Epithelial cell of proximal tubule (primary cell): ENCODE measurements around the gene PTPRG. TPM values are rescaled to one million over a fixed set of nuclear protein-coding genes. Genes with fewer than 3 reads are reported as not detected.
"Not testable (repeated sequence)": the region's sequence is repeated elsewhere in the genome, so short reads cannot be mapped to it uniquely, and the experiment has no call there.

ENCODE experiments used
- DNase-seq: peaks from one replicate; pipeline ENCODE4 v3.0.0-alpha.2; 2011; ENCODE audit warnings: low read depth
- H3K4me3 ChIP-seq: 2 replicates; pipeline ENCODE4 v1.5.1; 2011; ENCODE audit warnings: low read depth, mild to moderate bottlenecking, low read length
- CTCF ChIP-seq: conservative IDR thresholded peaks from 2 replicates; pipeline ENCODE4 v1.5.1; 2012; ENCODE audit warnings: low read depth, mild to moderate bottlenecking, low read length
- total RNA-seq: library from RNA; depleted of rRNA; stranded (reverse); fragments of >200 nt; gene quantifications from 2 replicates; pipeline ENCODE4 v1.2.3, GENCODE V29; 2015

PTPRG gene
- total RNA-seq, 1 donor from 2014 or later, result 13.5 TPM

GRCh38 chr3:61541694-61542093 is 19.7 kb upstream of the PTPRG start:
- no peak for DNase-seq
- no peak overlapping the region for H3K4me3 ChIP-seq
- TF ChIP-seq CTCF, result no peak

GRCh38 chr3:61545716-61546115 is 15.7 kb upstream of the PTPRG start:
- no peak overlapping the region for H3K4me3 ChIP-seq

GRCh38 chr3:61547625-61548024 is 13.7 kb upstream of the PTPRG start:
- H3K4me3 ChIP-seq, result no peak overlapping the region
- DNase-seq, result no peak
- TF ChIP-seq CTCF, result no peak

More at GRCh38 chr3:61545716-61546115, 15.7 kb upstream of the PTPRG start:
- TF ChIP-seq CTCF, result no peak
- DNase-seq, result no peak

GRCh38 chr3:61552704-61553103 is 8.7 kb upstream of the PTPRG start:
- DNase-seq, H3K4me3 ChIP-seq: not testable (repeated sequence)

GRCh38 chr3:61559136-61559731 is 2.1 kb upstream of the PTPRG start:
- no peak for DNase-seq
- TF ChIP-seq CTCF, result peak; percentile 44

GRCh38 chr3:61560517-61561373 is 626 bp upstream of the PTPRG start:
- peak overlapping the region; percentile 95 for H3K4me3 ChIP-seq
- DNase-seq, result peak; percentile 48
- peak; percentile 13 for TF ChIP-seq CTCF

More at GRCh38 chr3:61559136-61559731, 2.1 kb upstream of the PTPRG start:
- no peak overlapping the region for H3K4me3 ChIP-seq

GRCh38 chr3:61562042-61562720 is 810 bp downstream of the PTPRG start:
- no peak for DNase-seq
- peak overlapping the region; percentile 95 for H3K4me3 ChIP-seq
- TF ChIP-seq CTCF, result no peak
